Hindlimb muscle (tissue), 1 donor: Measurements from ENCODE around the gene AP2A1. TPM values are rescaled to one million over a fixed set of nuclear protein-coding genes. Genes with fewer than 3 reads are reported as not detected.
"Not testable (repeated sequence)": the region's sequence is repeated elsewhere in the genome, so short reads cannot be mapped to it uniquely, and the experiment has no call there.

Experiments used
- DNase-seq: peaks from one replicate; pipeline ENCODE4 v3.0.0-alpha.2; 2013
- polyA plus RNA-seq: library from polyadenylated mRNA; unstranded; fragments of 120-200 nt; gene quantifications from one replicate; pipeline ENCODE4 v1.2.1, GENCODE V29; 2013; ENCODE audit not compliant: insufficient read length

Gene AP2A1
- polyA plus RNA-seq, 1 donor, result 68.3 TPM

- DNase-seq, result no peak
These were observed 47.2 kb downstream of the AP2A1 start for GRCh38 chr19:49814010-49814409.

DNA sequence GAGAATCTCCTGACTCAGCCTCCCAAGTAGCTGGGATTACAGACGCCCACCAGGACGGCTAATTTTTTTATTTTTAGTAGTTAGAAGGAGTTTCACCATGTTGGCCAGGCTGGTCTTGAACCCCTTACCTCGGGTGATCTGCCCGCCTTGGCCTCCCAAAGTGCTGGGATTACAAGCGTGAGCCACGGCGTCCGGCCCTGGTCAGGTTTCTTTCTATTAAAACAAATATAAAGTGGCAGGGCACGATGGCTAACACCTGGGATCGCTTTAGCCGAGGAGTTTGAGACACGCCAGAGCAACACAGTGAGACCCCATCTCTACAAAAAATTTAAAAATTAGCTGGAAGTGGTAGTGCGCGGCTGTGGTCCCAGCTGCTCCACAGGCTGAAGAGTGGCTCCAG is 49.8 kb downstream of the AP2A1 start:
- no peak for DNase-seq

DNA sequence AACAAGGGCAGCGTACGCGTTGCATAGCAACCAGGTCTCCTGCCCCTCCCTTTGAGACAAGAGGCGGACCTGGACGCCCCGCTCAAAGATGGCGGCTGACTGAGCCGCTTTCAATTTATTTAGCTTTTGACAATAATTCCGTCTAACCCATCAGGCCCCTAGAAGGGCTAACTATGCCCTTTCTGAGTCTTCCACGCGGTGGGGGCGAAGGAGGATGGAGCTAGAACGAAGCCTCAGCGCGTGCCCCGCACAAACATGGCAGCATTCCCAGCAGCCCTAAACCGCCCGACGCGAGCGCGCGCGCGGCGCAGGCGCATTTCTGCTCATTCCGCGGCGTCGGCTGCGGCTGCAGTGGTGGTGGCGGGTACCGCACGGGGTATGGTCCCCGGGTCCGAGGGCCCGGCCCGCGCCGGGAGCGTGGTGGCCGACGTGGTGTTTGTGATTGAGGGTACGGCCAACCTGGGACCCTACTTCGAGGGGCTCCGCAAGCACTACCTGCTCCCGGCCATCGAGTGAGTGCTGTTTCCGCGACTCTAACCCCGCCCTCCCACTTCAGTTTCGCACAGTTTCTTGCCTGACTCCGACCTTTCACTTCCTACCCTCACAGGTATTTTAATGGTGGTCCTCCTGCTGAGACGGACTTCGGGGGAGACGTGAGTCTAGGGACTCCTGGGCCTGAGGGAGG is 51.3 kb downstream of the AP2A1 start, which contains the start of gene MED25:
TSS of gene MED25 (plus strand) at position 326 of the 685 bp plus-strand sequence. CDS start at position 379, 53 bp downstream.
- peak; percentile 93 for DNase-seq

DNA sequence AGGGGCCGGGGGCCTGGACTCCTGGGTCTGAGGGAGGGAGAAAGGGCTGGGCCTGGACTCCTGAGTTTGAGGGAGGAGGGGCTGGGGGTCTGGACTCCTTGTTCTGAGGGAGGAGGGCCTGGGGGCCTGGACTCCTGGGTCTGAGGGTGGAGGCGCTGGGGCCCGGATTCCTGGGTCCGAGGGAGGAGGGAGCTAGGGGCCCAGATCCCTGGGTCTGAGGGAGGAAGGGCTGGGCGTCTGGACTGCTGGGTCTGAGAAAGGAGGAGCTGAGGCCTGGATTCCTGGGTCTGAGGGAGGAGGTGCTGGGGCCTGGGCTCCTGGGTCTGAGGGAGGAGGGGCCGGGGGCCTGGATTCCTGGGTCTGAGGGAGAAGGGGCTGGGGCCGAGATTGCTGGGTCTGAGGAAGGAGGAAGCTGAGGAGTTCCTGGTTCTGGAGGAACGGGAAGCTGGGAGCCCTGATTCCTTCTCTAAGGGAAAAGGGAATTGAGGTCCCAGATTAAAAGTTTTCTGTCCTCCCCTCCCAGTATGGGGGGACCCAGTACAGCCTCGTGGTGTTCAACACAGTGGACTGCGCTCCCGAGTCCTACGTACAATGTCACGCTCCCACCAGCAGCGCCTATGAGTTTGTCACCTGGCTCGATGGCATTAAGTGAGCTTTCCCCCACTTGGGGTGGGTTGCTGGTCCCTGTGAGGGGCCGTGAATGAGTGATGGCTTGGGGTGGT is 52.0 kb downstream of the AP2A1 start:
- DNase-seq, result no peak

- not testable (repeated sequence) for DNase-seq
These were observed 52.8 kb downstream of the AP2A1 start for GRCh38 chr19:49819452-49820115.

DNA sequence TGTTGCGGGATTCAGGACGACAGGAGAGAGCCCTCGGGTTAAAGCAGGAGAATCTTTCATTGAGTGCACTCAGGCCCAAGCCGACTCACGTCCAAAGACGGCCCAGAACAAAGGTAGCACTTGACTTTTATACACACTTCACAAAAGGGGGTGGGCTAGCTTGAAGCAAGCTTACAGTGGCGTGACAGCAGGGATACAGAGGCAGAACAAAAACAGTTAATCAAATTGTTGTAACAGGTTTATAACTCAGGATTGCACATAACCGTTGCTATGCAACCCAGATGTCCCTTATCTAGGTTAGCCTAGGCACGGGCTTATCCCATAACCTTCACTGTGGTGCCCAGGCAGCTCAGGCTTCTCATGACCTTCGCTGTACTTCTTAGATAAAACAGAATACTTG is 53.3 kb downstream of the AP2A1 start:
- no peak for DNase-seq

DNA sequence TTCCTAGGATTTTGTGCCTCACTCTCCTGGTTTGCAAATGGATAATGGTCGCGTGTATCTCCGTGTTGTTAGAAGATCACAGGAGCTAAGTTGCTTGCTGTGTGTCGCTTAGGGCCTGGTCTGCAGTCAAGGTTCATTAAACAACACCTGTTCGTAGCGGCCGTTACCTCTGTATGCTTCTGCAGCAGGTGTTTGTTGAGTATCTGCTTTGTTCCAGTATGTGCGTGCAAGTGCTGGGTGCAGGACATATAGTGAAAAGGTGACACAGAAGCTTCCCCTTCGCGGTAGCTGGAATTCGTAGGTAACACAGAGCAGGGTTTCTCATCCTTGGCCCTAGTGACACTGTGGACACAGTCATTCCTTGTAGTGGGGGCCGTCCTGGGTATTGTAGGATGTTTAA is 56.7 kb downstream of the AP2A1 start:
- no peak for DNase-seq

DNA sequence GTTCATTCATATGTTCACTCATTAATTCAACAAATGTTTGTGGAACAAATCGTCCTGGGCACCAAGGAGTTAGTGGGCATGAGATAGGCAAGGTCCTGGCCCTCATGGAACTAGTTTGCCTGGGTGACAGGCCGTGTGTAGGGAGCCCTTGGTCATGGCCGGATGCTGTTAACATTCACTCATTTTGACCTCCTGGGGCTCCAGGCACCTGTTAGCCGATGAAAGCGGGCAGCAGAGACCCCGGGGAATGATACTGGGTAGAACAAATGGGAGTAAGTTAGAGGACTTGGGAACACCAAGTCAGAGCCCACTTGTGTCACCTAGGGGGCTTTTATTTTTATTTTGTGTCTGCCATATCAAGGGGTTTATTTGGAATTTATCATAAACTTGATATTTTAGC is 57.9 kb downstream of the AP2A1 start:
- no peak for DNase-seq

GRCh38 chr19:49827034-49827433 is 60.2 kb downstream of the AP2A1 start:
- no peak for DNase-seq

DNA sequence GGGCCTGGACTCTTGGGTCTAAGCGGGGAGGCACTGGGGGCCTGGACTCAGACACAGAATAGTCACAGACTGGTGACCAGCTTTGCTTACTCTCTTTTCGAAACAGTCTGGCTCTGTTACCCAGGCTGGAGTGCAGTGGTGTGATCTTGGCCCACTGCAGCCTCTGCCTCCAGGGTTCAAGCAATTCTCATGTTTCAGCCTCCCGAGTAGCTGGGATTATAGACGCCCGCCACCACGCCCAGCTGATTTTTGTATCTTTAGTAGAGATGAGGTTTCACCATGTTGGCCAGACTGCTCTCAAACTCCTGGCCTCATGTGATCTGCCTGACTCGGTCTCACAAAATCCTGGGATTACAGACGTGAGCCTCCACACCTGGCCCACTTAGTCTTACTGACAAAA is 62.4 kb downstream of the AP2A1 start:
- no peak for DNase-seq

DNA sequence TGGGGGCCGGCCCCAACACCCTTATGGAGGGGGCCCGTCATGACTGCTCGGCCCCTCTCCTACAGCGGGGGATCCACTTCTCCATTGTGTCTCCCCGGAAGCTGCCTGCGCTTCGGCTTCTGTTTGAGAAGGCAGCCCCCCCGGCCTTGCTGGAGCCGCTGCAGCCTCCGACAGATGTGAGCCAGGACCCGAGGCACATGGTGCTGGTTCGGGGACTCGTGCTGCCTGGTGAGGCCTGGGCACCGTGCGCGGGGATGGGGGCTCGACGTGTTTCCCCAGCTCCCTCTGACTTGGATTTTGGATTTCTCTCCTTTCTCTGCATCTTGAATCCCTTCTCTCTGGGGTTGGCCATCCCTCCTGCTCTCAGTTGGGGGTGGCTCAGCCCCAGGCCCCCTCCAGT is 62.9 kb downstream of the AP2A1 start:
- DNase-seq, result no peak

DNA sequence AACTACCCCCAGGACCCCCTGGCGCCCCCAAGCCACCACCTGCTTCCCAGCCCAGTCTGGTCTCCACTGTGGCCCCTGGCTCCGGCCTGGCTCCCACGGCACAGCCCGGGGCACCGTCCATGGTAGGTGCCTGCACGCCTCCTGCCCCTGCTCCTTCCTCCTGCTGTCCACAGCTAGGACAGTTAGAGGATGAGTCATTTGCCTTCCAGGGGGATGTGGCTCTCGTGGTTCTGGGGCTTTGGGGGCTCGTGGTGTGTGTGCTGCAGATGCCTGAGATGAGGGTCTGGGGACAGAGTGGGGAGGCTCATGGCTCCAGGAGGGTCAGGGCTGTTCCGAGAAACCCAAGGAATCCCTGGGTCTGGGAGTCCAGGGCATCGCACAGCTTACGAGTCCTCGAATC is 64.0 kb downstream of the AP2A1 start:
- DNase-seq, result no peak

DNA sequence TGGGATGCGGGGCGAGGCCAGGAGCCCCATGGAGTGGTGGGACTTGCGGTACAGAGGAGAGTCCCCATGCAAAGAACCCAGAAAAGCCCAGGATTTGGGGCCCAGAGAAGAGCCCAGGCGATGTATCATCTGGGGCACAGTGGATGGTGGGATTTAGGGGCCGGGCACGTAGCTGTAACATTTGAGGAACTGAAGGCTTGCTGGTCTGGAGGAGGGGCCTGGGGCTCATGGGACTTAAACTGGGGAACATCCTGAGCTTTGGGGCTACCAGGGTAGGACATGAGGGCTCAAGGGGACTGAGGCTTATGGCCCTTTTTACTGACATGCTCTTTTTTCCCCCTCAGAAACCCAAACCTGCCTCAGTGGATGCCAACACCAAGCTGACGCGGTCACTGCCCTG is 64.8 kb downstream of the AP2A1 start:
- DNase-seq, result no peak

GRCh38 chr19:49832556-49832955 is 65.8 kb downstream of the AP2A1 start:
- no peak for DNase-seq

DNA sequence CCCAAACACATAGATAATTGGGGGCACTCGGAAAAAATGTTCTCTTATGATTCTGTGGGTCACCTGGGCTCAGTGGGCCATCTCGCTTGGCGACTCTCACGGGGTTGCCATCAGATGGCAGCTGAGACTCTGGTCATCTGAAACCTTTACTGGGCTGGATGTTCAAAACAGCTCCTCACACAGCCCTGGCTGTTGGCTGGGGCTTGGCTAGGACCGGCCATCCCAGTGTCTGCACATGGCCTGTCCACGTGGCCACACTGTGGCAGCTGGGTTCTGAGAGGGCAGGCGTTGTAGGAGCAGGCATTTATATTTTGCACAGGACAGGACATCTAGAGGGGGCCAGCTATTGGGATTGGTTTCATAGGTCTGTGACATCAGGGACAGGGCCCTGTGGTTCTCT is 66.8 kb downstream of the AP2A1 start:
- no peak for DNase-seq

DNA sequence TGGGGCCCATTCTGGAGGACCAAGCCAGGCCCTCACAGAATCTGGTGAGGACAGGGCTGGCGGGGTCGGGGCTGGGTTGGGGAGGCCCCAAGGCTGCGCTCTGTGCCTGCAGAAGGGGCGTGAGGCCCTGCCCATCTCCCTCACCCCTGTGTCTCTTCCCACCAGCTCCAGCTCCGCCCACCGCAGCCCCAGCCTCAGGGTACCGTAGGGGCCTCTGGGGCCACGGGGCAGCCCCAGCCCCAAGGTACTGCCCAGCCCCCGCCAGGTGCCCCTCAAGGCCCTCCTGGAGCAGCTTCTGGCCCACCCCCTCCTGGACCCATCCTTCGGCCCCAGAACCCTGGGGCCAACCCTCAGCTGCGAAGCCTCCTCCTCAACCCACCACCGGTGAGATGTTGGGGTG is 68.8 kb downstream of the AP2A1 start:
- DNase-seq, result no peak

GRCh38 chr19:49836176-49837008 is 69.6 kb downstream of the AP2A1 start:
- DNase-seq, result no peak

DNA sequence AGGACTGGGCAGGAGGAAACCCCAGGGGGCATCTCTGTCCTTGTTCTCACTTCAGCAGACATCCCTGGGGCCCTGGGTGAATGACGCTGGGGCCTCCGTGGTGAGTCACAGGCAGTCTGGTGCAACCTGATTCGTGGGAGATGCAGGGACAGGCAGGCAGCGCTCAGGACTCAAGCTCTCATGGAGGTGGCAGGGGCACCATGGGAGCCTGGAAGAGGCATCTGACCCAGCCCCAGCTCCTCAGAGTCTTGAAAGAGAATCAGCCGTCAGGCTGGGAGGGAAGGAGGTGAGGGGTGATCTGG is 70.2 kb downstream of the AP2A1 start:
- no peak for DNase-seq

- DNase-seq, result no peak
These were observed 70.6 kb downstream of the AP2A1 start for GRCh38 chr19:49837425-49837824.

GRCh38 chr19:49838885-49839588 is 72.2 kb downstream of the AP2A1 start:
- no peak for DNase-seq

- DNase-seq, result no peak
These were observed 72.9 kb downstream of the AP2A1 start for GRCh38 chr19:49839713-49840112.

- DNase-seq, result no peak
These were observed 73.5 kb downstream of the AP2A1 start for GRCh38 chr19:49840321-49840720.
